ENCODE measurements around the gene PTPRA.

GRCh38 chr20:3068075-3068474 lies 194.8 kb downstream of the PTPRA start:
- TF ChIP-seq CTCF (IDR thresholded peaks at IDR 0.05): no peak
- no peak for TF ChIP-seq POLR2A (IDR thresholded peaks at IDR 0.05)

All from uterus (tissue), 2 donors.